ENCODE data around the gene ASTN2.

DNA sequence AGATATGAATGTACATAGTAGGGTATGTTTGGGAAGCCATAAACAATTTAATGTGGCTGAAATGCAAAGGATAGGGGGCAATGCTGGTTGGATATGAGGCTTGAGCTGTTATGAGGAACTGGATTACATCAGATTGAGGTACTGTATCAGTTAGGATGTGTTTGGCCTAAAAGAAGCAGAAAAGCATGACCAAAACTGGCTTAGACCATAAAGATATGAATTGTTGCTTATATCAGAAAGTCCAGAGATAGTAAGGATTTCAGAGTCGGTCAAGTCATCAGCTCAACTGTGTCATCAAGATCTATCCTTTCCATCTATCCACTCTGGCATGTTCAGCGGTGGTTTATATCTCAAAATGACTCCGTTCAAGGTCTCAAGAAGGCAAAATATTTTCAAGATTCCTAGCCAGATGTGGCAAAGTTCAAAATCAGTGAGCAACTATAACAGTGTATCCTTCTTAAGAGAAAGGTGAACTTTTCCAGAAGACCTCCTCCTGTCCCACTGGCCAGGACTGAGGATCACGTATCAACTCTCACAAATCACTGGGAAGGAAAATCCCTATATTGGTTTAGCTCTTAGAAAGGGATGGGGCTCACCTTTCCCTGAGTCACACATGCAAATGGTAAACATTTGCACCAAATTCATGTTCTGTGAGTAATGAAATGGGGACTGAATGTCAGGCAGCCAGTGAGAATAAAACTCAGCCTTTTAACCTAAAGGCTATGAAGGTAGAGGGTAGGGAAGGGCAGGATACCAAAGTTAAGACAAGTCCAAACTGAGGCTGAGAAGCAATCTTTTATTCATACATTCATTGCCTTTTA is 469.9 kb downstream of the ASTN2 start:
- TF ChIP-seq, protein P1, sequence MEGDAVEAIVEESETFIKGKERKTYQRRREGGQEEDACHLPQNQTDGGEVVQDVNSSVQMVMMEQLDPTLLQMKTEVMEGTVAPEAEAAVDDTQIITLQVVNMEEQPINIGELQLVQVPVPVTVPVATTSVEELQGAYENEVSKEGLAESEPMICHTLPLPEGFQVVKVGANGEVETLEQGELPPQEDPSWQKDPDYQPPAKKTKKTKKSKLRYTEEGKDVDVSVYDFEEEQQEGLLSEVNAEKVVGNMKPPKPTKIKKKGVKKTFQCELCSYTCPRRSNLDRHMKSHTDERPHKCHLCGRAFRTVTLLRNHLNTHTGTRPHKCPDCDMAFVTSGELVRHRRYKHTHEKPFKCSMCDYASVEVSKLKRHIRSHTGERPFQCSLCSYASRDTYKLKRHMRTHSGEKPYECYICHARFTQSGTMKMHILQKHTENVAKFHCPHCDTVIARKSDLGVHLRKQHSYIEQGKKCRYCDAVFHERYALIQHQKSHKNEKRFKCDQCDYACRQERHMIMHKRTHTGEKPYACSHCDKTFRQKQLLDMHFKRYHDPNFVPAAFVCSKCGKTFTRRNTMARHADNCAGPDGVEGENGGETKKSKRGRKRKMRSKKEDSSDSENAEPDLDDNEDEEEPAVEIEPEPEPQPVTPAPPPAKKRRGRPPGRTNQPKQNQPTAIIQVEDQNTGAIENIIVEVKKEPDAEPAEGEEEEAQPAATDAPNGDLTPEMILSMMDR (conservative IDR thresholded peaks at IDR 0.05), result no peak
- no peak for TF ChIP-seq ZFX (IDR thresholded peaks at IDR 0.05)
